SK-N-MC (cell line): ENCODE measurements around the gene HES6.

ENCODE experiments used
- DNase-seq: peaks from one replicate; pipeline ENCODE4 v3.0.0-alpha.2; 2011; ENCODE audit warnings: low read depth, low spot score
- H3K27ac ChIP-seq: fragments of 200-600 bp; sonication (generic); 2 replicates; pipeline ENCODE4 v1.5.1; 2016; ENCODE audit warnings: mixed run types
- H3K36me3 ChIP-seq: fragments of 200-600 bp; sonication (generic); 2 replicates; pipeline ENCODE4 v1.6.1; 2017; ENCODE audit warnings: antibody characterized with exemption, low read length, mixed read lengths; ENCODE audit not compliant: insufficient read depth
- H3K4me3 ChIP-seq: fragments of 200-600 bp; sonication (generic); 2 replicates; pipeline ENCODE4 v1.5.1; 2016
- H3K9ac ChIP-seq: fragments of 200-600 bp; sonication (generic); 2 replicates; pipeline ENCODE4 v1.8.0; 2017; ENCODE audit warnings: mixed run types, mixed read lengths; ENCODE audit not compliant: insufficient read length
- H3K9me3 ChIP-seq: fragments of 200-600 bp; sonication (generic); 2 replicates; pipeline ENCODE4 v1.6.1; 2017; ENCODE audit warnings: low read depth, mild to moderate bottlenecking, antibody characterized with exemption, low read length, moderate library complexity, mixed read lengths
- EZH2 ChIP-seq: fragments of 200-600 bp; sonication (generic); IDR thresholded peaks from one replicate; pipeline ENCODE4 v1.6.1; 2017; ENCODE audit warnings: antibody characterized with exemption
- FOXP2 ChIP-seq: optimal IDR thresholded peaks from 2 replicates; pipeline ENCODE3; 2011; ENCODE audit warnings: mild to moderate bottlenecking, moderate library complexity; ENCODE audit not compliant: insufficient read depth; ENCODE audit errors: extremely low read length, control extremely low read depth
- POLR2AphosphoS5 ChIP-seq: IDR thresholded peaks from 2 replicates; pipeline ENCODE4 v1.6.1; 2012; ENCODE audit warnings: mild to moderate bottlenecking, low read depth, low read length, borderline replicate concordance

HES6 gene

DNA sequence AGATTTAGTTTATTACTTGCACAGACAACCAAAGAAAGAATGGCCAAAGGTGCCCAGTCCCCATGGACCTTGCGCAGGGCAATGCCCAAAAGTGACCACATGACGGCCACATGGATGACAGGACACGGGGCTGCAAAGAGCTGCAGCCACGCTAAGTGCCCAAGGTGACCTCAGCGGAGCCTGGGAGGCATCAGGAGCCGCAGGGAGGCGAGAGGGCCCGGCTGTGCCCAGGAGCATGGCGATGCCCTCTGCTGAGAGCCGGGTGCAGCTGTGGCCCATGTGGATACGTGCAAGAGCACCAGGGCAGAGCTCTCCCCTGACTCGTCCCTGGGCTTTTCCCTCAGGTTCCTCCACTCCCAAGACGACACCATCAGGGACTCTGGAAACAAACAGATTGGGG is 14.7 kb downstream of the HES6 start:
- TF ChIP-seq POLR2AphosphoS5 (no peak), FOXP2 (no peak), EZH2 (no peak)
- H3K9me3 ChIP-seq = no peaks in the 10 kb centered on the region
- H3K27ac ChIP-seq = no peak overlapping the region
- H3K4me3 ChIP-seq = peak overlapping the region; percentile 7; the same call in 1 of the 2 replicates
- H3K36me3 ChIP-seq = no peaks in the 10 kb centered on the region
- H3K9ac ChIP-seq = peak overlapping the region; percentile 0
- DNase-seq = no peak

DNA sequence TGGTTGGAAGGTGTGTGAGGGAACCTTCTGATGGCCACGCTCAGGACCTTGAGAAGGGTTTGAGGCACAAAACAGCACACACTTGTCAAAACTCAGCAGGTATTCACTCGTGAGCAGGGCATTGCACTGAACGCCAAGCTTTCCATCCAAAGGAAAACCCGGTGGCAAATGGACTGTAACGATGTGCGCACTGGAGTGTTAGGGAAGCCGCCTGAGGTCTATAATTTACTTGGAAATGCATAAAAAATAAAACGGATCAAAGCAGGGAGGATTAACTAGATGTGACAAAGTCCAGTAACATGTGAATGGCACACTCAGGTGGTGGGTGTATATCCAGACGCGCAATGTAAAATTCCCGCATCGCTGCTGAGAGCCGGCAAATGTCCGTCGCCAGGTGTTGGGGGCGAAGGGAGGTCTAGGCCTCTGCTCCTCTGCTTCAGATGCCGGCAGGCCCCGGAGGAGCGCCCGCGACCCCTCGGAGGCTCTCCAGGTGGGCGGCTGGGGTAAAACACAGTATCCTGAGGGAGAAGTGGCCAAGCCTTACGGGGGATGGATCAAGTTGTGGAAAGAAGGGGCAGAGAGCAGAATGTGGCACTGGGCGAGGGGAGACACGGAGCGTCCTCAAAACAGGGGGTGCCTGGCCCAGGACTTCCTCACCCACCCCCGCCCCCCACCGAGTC is 15.3 kb downstream of the HES6 start:
- Histone ChIP-seq H3K9me3 (no peaks in the 10 kb centered on the region), H3K27ac (no peak overlapping the region), H3K4me3 (no peak overlapping the region), H3K36me3 (no peaks in the 10 kb centered on the region), H3K9ac (no peak overlapping the region)
- TF ChIP-seq EZH2 = no peak
- TF ChIP-seq POLR2AphosphoS5 = no peak
- no peak for TF ChIP-seq FOXP2
- no peak for DNase-seq

DNA sequence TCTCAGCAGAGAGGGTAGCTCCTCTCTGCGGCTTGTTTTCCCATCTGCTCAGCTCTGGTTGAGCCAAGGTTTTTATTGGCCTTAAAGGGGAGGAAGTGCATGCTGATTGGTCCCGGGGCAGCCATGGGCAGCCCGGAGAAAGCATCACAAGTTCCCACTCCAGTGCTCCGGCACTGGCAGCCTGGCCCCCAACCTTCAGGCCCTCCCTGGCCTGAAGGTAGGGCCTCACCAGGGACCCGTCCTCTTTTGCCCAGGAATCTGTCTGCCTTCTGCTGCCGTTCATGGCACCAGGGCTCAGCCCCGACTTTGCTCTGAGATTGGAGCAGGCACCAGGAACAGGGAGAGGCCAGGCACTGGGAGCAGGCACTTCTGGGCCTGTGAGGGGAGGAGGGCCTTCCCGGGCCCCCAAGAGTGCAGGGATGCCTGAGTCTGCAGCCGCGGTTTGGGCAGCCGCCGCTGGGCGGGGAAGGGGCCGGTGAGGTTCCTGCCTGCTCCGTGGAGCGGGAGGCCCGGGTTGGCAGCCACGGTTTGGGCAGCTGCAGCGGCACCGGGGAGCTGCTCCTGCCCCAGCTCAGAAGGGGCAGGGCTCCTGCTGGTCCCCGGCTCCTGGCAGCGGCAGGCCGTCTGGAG is 18.8 kb downstream of the HES6 start:
- H3K27ac ChIP-seq = no peak overlapping the region
- no peak overlapping the region for H3K4me3 ChIP-seq
- no peak overlapping the region for H3K9ac ChIP-seq
- no peaks in the 10 kb centered on the region for H3K36me3 ChIP-seq
- TF ChIP-seq FOXP2 (no peak), EZH2 (no peak), POLR2AphosphoS5 (no peak)
- H3K9me3 ChIP-seq = no peaks in the 10 kb centered on the region
- no peak for DNase-seq

DNA sequence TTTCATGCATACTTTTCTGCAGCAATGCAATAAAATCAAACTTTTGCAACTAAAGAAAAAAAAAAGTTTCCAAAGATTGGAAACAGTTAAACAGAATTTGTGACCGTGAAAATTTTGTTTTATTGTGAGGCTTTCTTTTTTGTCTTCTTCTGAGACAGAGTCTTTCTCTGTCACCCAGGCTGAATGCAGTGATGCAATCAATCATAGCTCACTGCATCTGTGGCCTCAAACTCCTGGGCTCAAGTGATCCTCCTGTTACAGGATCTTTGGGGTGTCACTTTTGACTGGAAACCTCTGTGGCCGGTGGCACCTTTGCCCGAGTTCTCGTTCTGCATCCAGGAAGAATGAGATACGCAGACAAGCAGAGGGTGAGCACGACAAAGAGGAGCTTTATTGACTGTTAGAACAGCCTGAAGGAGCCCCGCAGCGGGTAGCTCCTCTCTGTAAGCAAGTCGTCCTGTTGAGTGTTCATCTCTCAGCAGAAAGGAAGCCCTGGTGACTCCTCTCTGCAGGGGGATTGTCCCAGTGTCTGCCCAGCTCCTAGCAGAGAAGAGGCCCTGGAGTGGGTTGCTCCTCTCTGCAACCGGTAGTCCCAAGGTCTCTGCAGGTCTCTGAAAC is 19.5 kb downstream of the HES6 start:
- no peak overlapping the region for H3K27ac ChIP-seq
- TF ChIP-seq POLR2AphosphoS5 (no peak), EZH2 (no peak), FOXP2 (no peak)
- no peak overlapping the region for H3K4me3 ChIP-seq
- H3K9me3 ChIP-seq = no peaks in the 10 kb centered on the region
- DNase-seq = no peak
- H3K36me3 ChIP-seq = no peaks in the 10 kb centered on the region
- H3K9ac ChIP-seq = no peak overlapping the region

DNA sequence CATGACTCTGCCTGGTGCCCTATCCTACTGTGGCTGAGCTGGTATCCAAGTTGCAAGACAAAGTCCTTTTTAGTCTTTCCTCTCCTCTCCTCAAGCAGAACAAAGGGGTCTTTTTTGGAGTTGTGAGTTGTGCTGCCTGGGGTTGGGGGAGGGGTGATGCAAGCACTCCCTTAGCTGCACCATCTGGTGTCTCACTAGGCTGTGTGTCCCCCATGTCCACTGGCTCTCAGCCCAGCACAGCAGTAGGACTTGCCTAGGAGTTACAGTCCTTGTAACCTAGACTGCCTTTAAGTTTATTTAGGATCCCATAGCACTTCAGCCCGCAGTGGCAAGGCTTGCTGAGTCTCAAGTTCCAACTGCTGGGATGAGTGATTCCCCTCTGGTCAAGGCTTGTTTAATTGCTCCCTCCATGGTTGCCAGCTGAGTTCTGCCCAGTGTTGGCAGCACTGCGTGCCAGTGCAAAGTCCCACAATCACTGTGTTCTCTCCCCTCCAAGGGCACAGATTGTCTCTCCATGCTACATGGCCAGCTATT is 23.1 kb downstream of the HES6 start:
- Histone ChIP-seq H3K36me3 (no peaks in the 10 kb centered on the region), H3K27ac (no peak overlapping the region), H3K4me3 (no peak overlapping the region), H3K9ac (no peak overlapping the region), H3K9me3 (no peaks in the 10 kb centered on the region)
- TF ChIP-seq POLR2AphosphoS5 = no peak
- TF ChIP-seq EZH2 = no peak
- no peak for TF ChIP-seq FOXP2
- no peak for DNase-seq

DNA sequence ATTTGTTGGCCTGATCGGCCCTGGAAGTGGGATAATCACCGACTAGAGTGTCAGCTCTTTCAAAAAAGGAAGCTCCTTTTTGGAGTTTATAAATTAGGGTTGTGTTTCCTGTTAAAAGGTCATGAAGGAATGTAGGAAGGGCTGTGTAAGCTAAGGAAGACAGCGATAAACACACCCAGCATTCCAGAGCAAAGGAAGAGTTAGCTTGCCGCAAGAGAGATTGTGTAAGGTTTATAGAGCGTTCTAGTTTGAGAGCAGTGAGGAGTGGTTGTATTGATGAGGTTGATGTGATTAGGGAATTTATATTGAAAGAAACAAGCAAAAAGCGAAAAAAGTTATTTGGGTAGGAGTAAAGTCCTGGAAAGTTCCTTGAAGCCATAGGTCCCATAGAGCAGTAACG is 32.8 kb downstream of the HES6 start:
- Histone ChIP-seq H3K9ac (no peak overlapping the region), H3K9me3 (no peaks in the 10 kb centered on the region), H3K36me3 (no peaks in the 10 kb centered on the region), H3K4me3 (no peak overlapping the region), H3K27ac (no peak overlapping the region)
- TF ChIP-seq EZH2 (no peak), FOXP2 (no peak), POLR2AphosphoS5 (no peak)
- no peak for DNase-seq

DNA sequence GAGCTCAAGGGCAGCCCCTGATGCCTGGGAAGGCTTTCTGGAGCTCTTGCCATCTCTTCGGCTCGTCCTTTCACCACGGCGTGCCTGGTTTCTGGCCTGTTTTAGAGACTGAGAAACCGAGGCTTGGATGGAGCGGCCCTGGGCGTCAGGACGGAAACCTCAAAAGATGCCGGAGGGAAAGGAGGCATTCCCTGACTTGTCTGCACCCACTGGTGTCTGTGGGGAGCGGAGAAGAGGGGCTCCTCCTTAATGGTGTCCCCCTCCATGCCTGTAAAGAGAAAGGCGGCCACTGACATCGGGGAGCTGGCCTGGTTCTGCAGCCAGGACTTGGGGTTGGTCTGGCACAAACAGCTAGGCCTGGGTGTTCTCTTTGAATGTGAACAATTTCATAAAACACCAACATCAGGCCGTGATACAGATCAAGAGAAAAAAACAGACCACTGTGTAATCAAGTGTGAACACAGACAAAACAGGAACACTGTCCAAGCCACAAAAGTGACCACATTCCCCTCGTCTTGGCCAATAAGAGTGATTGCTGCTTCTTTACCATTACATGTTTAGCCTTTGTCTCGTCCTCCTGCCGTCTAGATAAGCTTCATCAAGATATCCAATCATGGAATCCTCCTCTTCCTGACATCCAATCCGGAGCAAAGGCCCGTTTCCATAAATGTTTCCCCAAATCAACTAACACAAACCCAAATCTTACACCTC is 35.7 kb downstream of the HES6 start:
- Histone ChIP-seq H3K4me3 (peak overlapping the region; percentile 76), H3K36me3 (peaks cover 8% of the 10 kb centered on the region; the same call in 1 of the 2 replicates), H3K9ac (peak overlapping the region; percentile 88), H3K27ac (peak overlapping the region; percentile 86), H3K9me3 (no peaks in the 10 kb centered on the region)
- TF ChIP-seq EZH2 (no peak), POLR2AphosphoS5 (no peak), FOXP2 (no peak)
- no peak for DNase-seq

DNA sequence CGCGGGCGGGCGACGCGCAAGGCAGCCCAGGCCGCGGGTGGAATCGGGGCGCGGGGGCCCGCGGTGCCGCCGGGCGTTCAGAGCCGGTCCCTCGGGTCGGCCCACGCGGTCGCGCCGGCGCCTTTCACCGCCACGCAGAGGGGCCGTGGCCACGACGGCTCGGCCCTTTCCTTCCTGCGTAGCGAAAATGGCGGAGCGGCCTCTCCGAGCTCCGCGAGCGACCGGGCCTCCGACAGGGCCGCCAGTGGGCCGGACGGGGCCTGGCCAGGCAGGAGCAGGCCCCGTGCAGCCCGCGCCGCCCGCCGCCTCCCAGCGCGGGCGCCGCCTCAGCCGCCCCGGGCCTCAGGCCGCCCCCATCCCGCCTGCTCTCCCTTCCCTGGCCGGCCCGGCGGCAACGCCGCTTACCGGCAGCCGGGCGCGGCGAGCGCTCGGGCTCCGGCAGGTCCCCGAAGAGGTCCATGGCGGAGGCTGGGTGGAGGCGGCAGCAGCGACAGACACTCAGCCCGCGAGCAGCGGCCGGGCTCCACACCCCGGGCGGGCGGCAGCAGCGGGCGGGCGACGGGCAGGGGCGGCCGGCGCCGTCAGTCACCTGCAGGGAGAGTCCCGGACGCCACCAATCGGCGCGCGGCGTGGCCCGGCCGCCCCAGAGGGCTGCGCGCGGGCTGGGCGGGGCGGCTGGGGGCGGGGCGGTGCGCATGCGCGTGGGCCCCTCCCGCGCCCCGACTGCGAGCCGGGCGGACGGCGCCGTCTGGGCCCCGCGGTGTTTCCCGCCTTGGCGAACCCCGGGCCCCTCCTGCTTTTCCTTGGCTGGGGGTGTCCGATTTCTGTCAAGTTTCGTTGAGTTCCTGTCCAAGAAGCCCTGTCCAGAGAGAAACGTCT is 36.5 kb downstream of the HES6 start, which contains the start of gene ILKAP:
TSS of gene ILKAP (minus strand) at position 602 of the 879 bp plus-strand sequence. CDS start at position 460, 142 bp downstream.
- Histone ChIP-seq H3K27ac (peak within 1 kb of the TSS; percentile 86), H3K9me3 (no peaks in the 10 kb centered on the region), H3K36me3 (peaks cover 8% of the 10 kb centered on the region; the same call in 1 of the 2 replicates), H3K4me3 (peak within 1 kb of the TSS; percentile 90), H3K9ac (peak within 1 kb of the TSS; percentile 95)
- no peak for DNase-seq
- TF ChIP-seq FOXP2 (no peak), POLR2AphosphoS5 (peak; percentile 76; the same call in 1 of the 2 replicates)
